Gastrocnemius medialis (tissue), 4 donors: ENCODE results near the gene ENPP5.

Experiments
- CTCF ChIP-seq, 5 experiments: fragments of 450-650 bp in 3 of 5; fragments of 200-600 bp in 2 of 5; sonication (generic) in 2 of 5; IDR thresholded peaks in 4 of 5; conservative IDR thresholded peaks in 1 of 5; 1 replicate in 4 of 5; 2 replicates in 1 of 5; pipeline ENCODE4 v1.5.1; 2016 to 2019; ENCODE audit warnings: antibody characterized with exemption in 5 of 5, mild to moderate bottlenecking in 3 of 5, moderate library complexity in 3 of 5
- POLR2A ChIP-seq, 2 donors: fragments of 450-650 bp; IDR thresholded peaks; one replicate each; pipeline ENCODE4 v1.6.1; 2017; ENCODE audit warnings: antibody characterized with exemption in 2 of 2, mild to moderate bottlenecking in 2 of 2, moderate library complexity in 2 of 2

- TF ChIP-seq CTCF (IDR thresholded peaks at IDR 0.05 in 4 of 5, conservative IDR thresholded peaks at IDR 0.05 in 1 of 5) (no peak), POLR2A (IDR thresholded peaks at IDR 0.05) (no peak)
Measured at GRCh38 chr6:46118157-46118556, 52.6 kb downstream of the ENPP5 start.
